H1 (cell line): Measurements from ENCODE around the gene PYGL. TPM values are rescaled to one million over a fixed set of nuclear protein-coding genes. Genes with fewer than 3 reads are reported as not detected.

Source experiments
- SRF ChIP-seq: IDR thresholded peaks from 2 replicates; pipeline ENCODE4 v1.6.1; 2011; ENCODE audit warnings: mild to moderate bottlenecking, low read depth, low read length, moderate library complexity
- polyA plus RNA-seq, 7 experiments: library from polyadenylated mRNA; depleted of rRNA in 3 of 7; stranded (reverse) in 5 of 7; unstranded in 2 of 7; fragments of >200 nt in 5 of 7; fragments of 200-250 nt in 2 of 7; gene quantifications; 1 replicate in 5 of 7; 2 replicates in 1 of 7; 4 replicates in 1 of 7; pipeline versions ENCODE4 v1.2.1 to v1.2.3, GENCODE V29; 2011 to 2013; ENCODE audit warnings: missing spikeins in 2 of 7, mixed read lengths in 2 of 7
- total RNA-seq: library from RNA; stranded (reverse); fragmentation: NEBNext Ultra II Directional; extraction: Animal tissue kit (Norgen Biotek cat#: 25700); gene quantifications from 2 replicates; pipeline ENCODE4 v1.2.1, GENCODE V29; 2021

PYGL gene
- total and polyA plus RNA-seq, 2 of the 8 experiments (the other 6 are each of a cell fraction or from before 2014, with no cell fraction given): 26.1 to 50.5 TPM

GRCh38 chr14:50862036-50862570 lies 82.2 kb downstream of the PYGL start (continued):
- TF ChIP-seq SRF: no peak
